ENCODE results near the gene CRIP3. TPM values are rescaled to one million over a fixed set of nuclear protein-coding genes. Genes with fewer than 3 reads are reported as not detected.

The CRIP3 gene
- total RNA-seq, 1 experiment from 2014 or later: not detected

- no peak for DNase-seq (ENCODE audit: low read depth)
Measured at GRCh38 chr6:43290339-43290904, 18.2 kb downstream of the CRIP3 start.

GRCh38 chr6:43287717-43288679 lies 20.6 kb downstream of the CRIP3 start:
- DNase-seq (ENCODE audit: low read depth): no peak

GRCh38 chr6:43286980-43287716 lies 21.5 kb downstream of the CRIP3 start:
- no peak for DNase-seq (ENCODE audit: low read depth)

GRCh38 chr6:43286456-43286979 lies 22.1 kb downstream of the CRIP3 start:
- DNase-seq (ENCODE audit: low read depth): no peak

GRCh38 chr6:43285832-43286231 lies 22.8 kb downstream of the CRIP3 start:
- no peak for DNase-seq (ENCODE audit: low read depth)

- no peak for DNase-seq (ENCODE audit: low read depth)
Measured at GRCh38 chr6:43284991-43285781, 23.4 kb downstream of the CRIP3 start.

GRCh38 chr6:43283905-43284304 lies 24.7 kb downstream of the CRIP3 start:
- DNase-seq (ENCODE audit: low read depth): no peak

- DNase-seq (ENCODE audit: low read depth): no peak
Measured at GRCh38 chr6:43283514-43283901, 25.1 kb downstream of the CRIP3 start.

GRCh38 chr6:43282636-43283513 lies 25.8 kb downstream of the CRIP3 start:
- no peak for DNase-seq (ENCODE audit: low read depth)

GRCh38 chr6:43282060-43282459 lies 26.6 kb downstream of the CRIP3 start:
- no peak for DNase-seq (ENCODE audit: low read depth)

GRCh38 chr6:43280234-43280633 lies 28.4 kb downstream of the CRIP3 start:
- DNase-seq (ENCODE audit: low read depth): no peak

- DNase-seq (ENCODE audit: low read depth): peak; percentile 25
Measured at GRCh38 chr6:43278524-43279078, 30.0 kb downstream of the CRIP3 start.

- DNase-seq (ENCODE audit: low read depth): no peak
Measured at GRCh38 chr6:43277643-43278523, 30.7 kb downstream of the CRIP3 start.

GRCh38 chr6:43277306-43277642 lies 31.4 kb downstream of the CRIP3 start:
- DNase-seq (ENCODE audit: low read depth): no peak

- no peak for DNase-seq (ENCODE audit: low read depth)
Measured at GRCh38 chr6:43276577-43277305, 31.9 kb downstream of the CRIP3 start.

- DNase-seq (ENCODE audit: low read depth): no peak
Measured at GRCh38 chr6:43275801-43276576, 32.6 kb downstream of the CRIP3 start.

GRCh38 chr6:43274916-43275597 lies 33.6 kb downstream of the CRIP3 start:
- DNase-seq (ENCODE audit: low read depth): no peak

Measured in HT1080 (cell line).